GM23338 (cell line): Measurements from ENCODE around the gene VDAC1. TPM values are rescaled to one million over a fixed set of nuclear protein-coding genes. Genes with fewer than 3 reads are reported as not detected.

Source experiments
- CTCF ChIP-seq, 2 experiments: fragments of 200-600 bp in 1 of 2; sonication (generic) in 1 of 2; conservative IDR thresholded peaks; 2 replicates each; pipeline versions ENCODE4 v1.5.1 to v1.6.1; 2016 to 2017; ENCODE audit warnings: antibody characterized with exemption in 2 of 2, low read depth in 2 of 2, mild to moderate bottlenecking in 2 of 2, moderate library complexity in 1 of 2
- ETS1 ChIP-seq: IDR thresholded peaks from 2 replicates; pipeline ENCODE4 v1.6.1; 2016; ENCODE audit warnings: antibody characterized with exemption
- EZH2 ChIP-seq: fragments of 200-600 bp; sonication (generic); IDR thresholded peaks from one replicate; pipeline ENCODE4 v1.8.0; 2017; ENCODE audit warnings: antibody characterized with exemption, mild to moderate bottlenecking, low read depth; ENCODE audit not compliant: unreplicated experiment
- NANOG ChIP-seq: IDR thresholded peaks from 2 replicates; pipeline ENCODE4 v1.6.1; 2016; ENCODE audit warnings: antibody characterized with exemption, borderline replicate concordance
- ZNF331 ChIP-seq: fragments of 250-450 bp; sonication (Bioruptor Pico); IDR thresholded peaks from 2 replicates; pipeline ENCODE4 v1.5.0; 2020; ENCODE audit warnings: low read depth, mild to moderate bottlenecking, moderate library complexity
- ZNF462 ChIP-seq: fragments of 250-450 bp; sonication (Bioruptor Pico); IDR thresholded peaks from 2 replicates; pipeline ENCODE4 v1.5.0; 2020; ENCODE audit warnings: mild to moderate bottlenecking, moderate library complexity
- polyA plus RNA-seq: library from polyadenylated mRNA; unstranded; fragments of >200 nt; fragmentation: Nextera tagmentation; extraction: Ambion mirVana; gene quantifications from 2 replicates; pipeline ENCODE4 v1.2.1, GENCODE V29; 2016
- total RNA-seq: library from RNA; depleted of rRNA; stranded (reverse); fragments of >200 nt; shearing (Covaris generic); gene quantifications from 2 replicates; pipeline ENCODE4 v1.2.3, GENCODE V29; 2014

VDAC1 gene
- total and polyA plus RNA-seq, 2 experiments from 2014 or later, result 300 to 329 TPM

GRCh38 chr5:133985540-133986180 is 19.1 kb downstream of the VDAC1 start (continued):
- TF ChIP-seq ZNF462 (CRISPR knock-in tag) (no peak), NANOG (no peak), CTCF (conservative IDR thresholded peaks at IDR 0.05; ENCODE audit: low read depth in 2 of 2) (no peak), ZNF331 (CRISPR knock-in tag) (no peak), ETS1 (no peak), EZH2 (no peak)
